Activated CD8-positive, alpha-beta memory T cell treated with anti-CD3 and anti-CD28 coated beads, Interleukin-2, amount 50 U/mL, for 24 hours (primary cell): ENCODE results near the gene ADCY10.
"Not testable (repeated sequence)": the region's sequence is repeated elsewhere in the genome, so short reads cannot be mapped to it uniquely, and the experiment has no call there.

Experiments used
- DNase-seq: peaks from one replicate; pipeline ENCODE4 v3.0.0-alpha.2; 2020; ENCODE audit errors: extremely low read depth

Gene ADCY10

GRCh38 chr1:167856711-167857418 is 57.1 kb downstream of the ADCY10 start:
- no peak for DNase-seq

GRCh38 chr1:167854184-167854583 is 59.8 kb downstream of the ADCY10 start:
- DNase-seq = no peak

- no peak for DNase-seq
Measured at GRCh38 chr1:167849666-167850065, 64.3 kb downstream of the ADCY10 start.

GRCh38 chr1:167842872-167843271 is 71.1 kb downstream of the ADCY10 start:
- DNase-seq = no peak

GRCh38 chr1:167841530-167841929 is 72.4 kb downstream of the ADCY10 start:
- no peak for DNase-seq

- DNase-seq = no peak
Measured at GRCh38 chr1:167839009-167839408, 74.9 kb downstream of the ADCY10 start.

GRCh38 chr1:167837326-167837725 is 76.6 kb downstream of the ADCY10 start:
- DNase-seq = no peak

- DNase-seq = no peak
Measured at GRCh38 chr1:167836197-167836596, 77.7 kb downstream of the ADCY10 start.

GRCh38 chr1:167833904-167834303 is 80.0 kb downstream of the ADCY10 start:
- DNase-seq = no peak

GRCh38 chr1:167832693-167833092 is 81.2 kb downstream of the ADCY10 start:
- DNase-seq = no peak

GRCh38 chr1:167830668-167831067 is 83.3 kb downstream of the ADCY10 start:
- not testable (repeated sequence) for DNase-seq

GRCh38 chr1:167829868-167830267 is 84.1 kb downstream of the ADCY10 start:
- DNase-seq = no peak

- no peak for DNase-seq
Measured at GRCh38 chr1:167826127-167826526, 87.8 kb downstream of the ADCY10 start.

- DNase-seq = no peak
Measured at GRCh38 chr1:167825419-167826079, 88.4 kb downstream of the ADCY10 start.

- DNase-seq = no peak
Measured at GRCh38 chr1:167824163-167824794, 89.7 kb downstream of the ADCY10 start.

- no peak for DNase-seq
Measured at GRCh38 chr1:167821969-167822685, 91.8 kb downstream of the ADCY10 start.

- DNase-seq = no peak
Measured at GRCh38 chr1:167821356-167821685, 92.6 kb downstream of the ADCY10 start.

GRCh38 chr1:167820684-167821355 is 93.1 kb downstream of the ADCY10 start:
- no peak for DNase-seq

- no peak for DNase-seq
Measured at GRCh38 chr1:167819849-167820683, 93.9 kb downstream of the ADCY10 start.

- DNase-seq = no peak
Measured at GRCh38 chr1:167815650-167816049, 98.3 kb downstream of the ADCY10 start.

GRCh38 chr1:167812972-167813371 is 101.0 kb downstream of the ADCY10 start:
- no peak for DNase-seq
